ENCODE data around the gene HTRA3.

GRCh38 chr4:8321220-8321619 is 51.7 kb downstream of the HTRA3 start:
- TF ChIP-seq EZH2 (IDR thresholded peaks at IDR 0.05; ENCODE audit: insufficient read depth, low read length): no peak
- TF ChIP-seq, protein P1, sequence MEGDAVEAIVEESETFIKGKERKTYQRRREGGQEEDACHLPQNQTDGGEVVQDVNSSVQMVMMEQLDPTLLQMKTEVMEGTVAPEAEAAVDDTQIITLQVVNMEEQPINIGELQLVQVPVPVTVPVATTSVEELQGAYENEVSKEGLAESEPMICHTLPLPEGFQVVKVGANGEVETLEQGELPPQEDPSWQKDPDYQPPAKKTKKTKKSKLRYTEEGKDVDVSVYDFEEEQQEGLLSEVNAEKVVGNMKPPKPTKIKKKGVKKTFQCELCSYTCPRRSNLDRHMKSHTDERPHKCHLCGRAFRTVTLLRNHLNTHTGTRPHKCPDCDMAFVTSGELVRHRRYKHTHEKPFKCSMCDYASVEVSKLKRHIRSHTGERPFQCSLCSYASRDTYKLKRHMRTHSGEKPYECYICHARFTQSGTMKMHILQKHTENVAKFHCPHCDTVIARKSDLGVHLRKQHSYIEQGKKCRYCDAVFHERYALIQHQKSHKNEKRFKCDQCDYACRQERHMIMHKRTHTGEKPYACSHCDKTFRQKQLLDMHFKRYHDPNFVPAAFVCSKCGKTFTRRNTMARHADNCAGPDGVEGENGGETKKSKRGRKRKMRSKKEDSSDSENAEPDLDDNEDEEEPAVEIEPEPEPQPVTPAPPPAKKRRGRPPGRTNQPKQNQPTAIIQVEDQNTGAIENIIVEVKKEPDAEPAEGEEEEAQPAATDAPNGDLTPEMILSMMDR (IDR thresholded peaks at IDR 0.05; ENCODE audit: insufficient read depth, low read depth, low read length): no peak

All from astrocyte (in vitro differentiated cells and primary cell).